IgD-negative memory B cell (primary cell): ENCODE measurements around the gene SMLR1. TPM values are rescaled to one million over a fixed set of nuclear protein-coding genes. Genes with fewer than 3 reads are reported as not detected.
A peak's percentile ranks its signal among the peaks of the same experiment; 100 is the strongest.

Experiments used
- H3K27ac Mint-ChIP-seq, 3 donors: one replicate each; pipeline ENCODE4 v1.8.0; 2020 to 2022; ENCODE audit warnings: mild to moderate bottlenecking in 3 of 3, mixed read lengths in 3 of 3, moderate library complexity in 1 of 3
- H3K27me3 Mint-ChIP-seq: one replicate; pipeline ENCODE4 v1.8.0; 2021; ENCODE audit warnings: mixed read lengths
- H3K36me3 Mint-ChIP-seq: one replicate; pipeline ENCODE4 v1.8.0; 2020; ENCODE audit warnings: mild to moderate bottlenecking, mixed read lengths
- H3K4me1 Mint-ChIP-seq, 3 donors: one replicate each; pipeline ENCODE4 v1.8.0; 2020 to 2022; ENCODE audit warnings: mixed read lengths in 3 of 3, mild to moderate bottlenecking in 1 of 3
- H3K4me3 Mint-ChIP-seq, 4 donors: one replicate each; pipeline ENCODE4 v1.8.0; 2020 to 2022; ENCODE audit warnings: mild to moderate bottlenecking in 4 of 4, mixed read lengths in 4 of 4, moderate library complexity in 3 of 4
- H3K9me3 Mint-ChIP-seq, 3 donors: one replicate each; pipeline ENCODE4 v1.8.0; 2020 to 2021; ENCODE audit warnings: mixed read lengths in 3 of 3, mild to moderate bottlenecking in 1 of 3
- polyA plus RNA-seq: library from polyadenylated mRNA; unstranded; fragments of 300-500 nt; fragmentation: Illumina TruSeq; gene quantifications from one replicate; pipeline ENCODE4 v1.2.3, GENCODE V29; 2021

Gene SMLR1
- polyA plus RNA-seq, 1 donor from 2014 or later, result not detected

DNA sequence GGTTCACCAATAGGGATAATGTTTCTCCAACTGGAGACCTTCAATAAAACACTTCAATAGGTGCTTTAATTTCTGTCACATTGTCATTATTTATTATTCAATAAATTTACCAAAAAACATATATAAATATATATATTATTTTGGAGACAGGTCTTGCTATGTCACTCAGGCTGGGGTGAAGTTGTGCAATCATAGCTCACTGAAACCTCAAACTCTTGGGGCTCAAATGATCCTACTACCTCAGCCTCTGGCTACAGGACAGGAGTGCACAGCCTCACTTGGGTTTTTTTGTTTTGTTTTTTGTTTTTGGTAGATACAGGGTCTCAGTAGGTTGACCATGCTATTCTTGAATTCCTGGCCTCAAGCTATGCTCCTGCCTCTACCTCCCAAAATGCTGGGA, 9.9 kb downstream of the SMLR1 start:
- Mint-ChIP-seq H3K9me3 (no peaks in the 10 kb centered on the region), H3K27me3 (no peaks in the 10 kb centered on the region), H3K36me3 (peaks cover 4% of the 10 kb centered on the region), H3K4me1 (no peaks in the 10 kb centered on the region), H3K27ac (no peak overlapping the region), H3K4me3 (no peak overlapping the region)

DNA sequence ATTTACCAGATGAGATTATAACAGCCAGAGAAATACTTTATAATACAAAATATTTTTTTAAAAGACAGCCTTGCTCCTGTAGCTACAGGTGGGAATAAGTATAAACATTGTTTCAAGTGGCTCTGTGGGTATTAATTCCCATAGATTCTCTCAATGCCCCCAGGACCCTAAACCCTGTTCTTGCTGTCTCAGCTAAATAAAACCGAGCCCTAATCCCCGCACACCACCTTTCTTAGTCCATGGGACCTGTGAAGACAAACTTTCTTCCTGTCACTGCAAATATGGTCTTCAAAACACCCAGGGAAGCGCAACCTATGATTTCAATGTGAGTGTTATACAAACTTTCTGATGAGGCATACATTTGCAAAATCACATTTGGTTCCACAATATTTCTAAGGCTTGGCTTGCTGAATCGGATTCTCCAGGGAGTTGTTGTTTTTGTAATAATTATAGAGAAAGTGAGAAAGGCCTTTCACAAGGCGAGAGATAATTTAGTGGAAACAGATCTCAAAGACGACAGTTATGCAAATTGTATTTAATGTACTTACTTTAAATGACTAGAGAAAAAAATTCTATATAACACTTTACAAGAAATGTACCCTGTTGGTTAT, 11.1 kb downstream of the SMLR1 start:
- Mint-ChIP-seq H3K4me1 (no peaks in the 10 kb centered on the region), H3K36me3 (peaks cover 4% of the 10 kb centered on the region), H3K27me3 (no peaks in the 10 kb centered on the region), H3K4me3 (no peak overlapping the region), H3K9me3 (no peaks in the 10 kb centered on the region), H3K27ac (no peak overlapping the region)

DNA sequence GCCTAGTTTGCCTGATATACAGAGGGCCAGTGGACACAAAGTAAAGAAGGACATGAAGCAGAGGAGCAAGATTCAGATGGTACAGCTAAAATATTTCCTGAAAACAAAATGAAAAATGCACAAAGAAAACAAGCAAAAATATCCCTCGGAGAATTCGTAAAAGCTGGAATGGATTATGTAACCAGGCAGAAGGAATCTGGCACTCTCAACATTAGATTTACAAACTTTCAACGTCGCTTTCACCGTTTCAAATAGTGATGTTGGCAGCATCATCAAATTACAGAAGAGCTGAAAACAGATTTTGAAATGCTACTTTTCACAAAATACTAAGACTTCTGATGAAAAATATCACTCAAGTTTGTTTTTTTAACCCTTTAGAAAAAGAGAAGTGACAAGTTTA, 11.7 kb downstream of the SMLR1 start:
- no peak overlapping the region for H3K27ac Mint-ChIP-seq
- peaks cover 4% of the 10 kb centered on the region for H3K36me3 Mint-ChIP-seq
- H3K27me3 Mint-ChIP-seq, result no peaks in the 10 kb centered on the region
- H3K4me3 Mint-ChIP-seq, result no peak overlapping the region
- no peaks in the 10 kb centered on the region for H3K4me1 Mint-ChIP-seq
- no peaks in the 10 kb centered on the region for H3K9me3 Mint-ChIP-seq

DNA sequence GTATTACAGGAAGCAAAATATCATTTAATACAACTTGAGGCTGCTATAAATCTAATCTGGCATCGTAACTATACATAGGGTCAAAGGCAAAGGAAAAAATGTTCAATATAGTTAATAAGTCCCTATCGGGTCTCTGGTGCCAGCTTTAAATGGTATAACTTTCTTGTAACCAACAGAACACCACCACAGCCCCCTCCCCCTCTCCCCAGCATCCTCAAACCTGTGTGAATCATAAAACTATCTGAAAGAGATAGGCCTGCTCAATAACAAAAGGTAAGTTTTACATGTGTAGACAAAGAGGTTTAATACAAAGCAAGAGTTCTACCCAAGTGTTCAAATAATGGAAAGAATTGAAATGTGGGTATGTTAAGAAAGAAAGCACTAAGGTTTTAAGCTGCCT, 12.2 kb downstream of the SMLR1 start:
- H3K27ac Mint-ChIP-seq, result no peak overlapping the region

DNA sequence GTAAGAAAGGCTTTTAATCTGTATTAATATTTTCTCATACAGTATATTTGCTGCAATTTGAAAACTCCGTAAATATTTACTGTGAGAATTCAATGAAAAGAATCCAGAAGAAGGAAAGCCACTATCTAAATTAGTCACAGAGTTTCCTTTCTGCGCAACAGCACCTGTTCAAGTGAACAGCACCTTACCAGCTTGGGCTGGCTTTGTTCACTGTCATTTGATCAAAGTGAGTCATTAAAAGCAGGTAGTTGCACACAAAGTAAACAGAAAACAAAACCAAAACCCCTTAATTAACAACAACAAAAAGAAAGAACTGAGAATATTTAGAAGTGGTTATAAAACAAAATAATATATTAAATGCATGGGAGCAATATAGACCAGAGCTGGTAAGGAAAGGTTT, 12.8 kb downstream of the SMLR1 start:
- Mint-ChIP-seq H3K27me3 (no peaks in the 10 kb centered on the region), H3K4me3 (no peak overlapping the region), H3K4me1 (no peaks in the 10 kb centered on the region), H3K36me3 (peaks cover 4% of the 10 kb centered on the region), H3K27ac (no peak overlapping the region), H3K9me3 (no peaks in the 10 kb centered on the region)

More for the DNA sequence above, 12.2 kb downstream of the SMLR1 start:
- Mint-ChIP-seq H3K27me3 (no peaks in the 10 kb centered on the region), H3K4me1 (no peaks in the 10 kb centered on the region), H3K36me3 (peaks cover 4% of the 10 kb centered on the region), H3K9me3 (no peaks in the 10 kb centered on the region), H3K4me3 (no peak overlapping the region)

DNA sequence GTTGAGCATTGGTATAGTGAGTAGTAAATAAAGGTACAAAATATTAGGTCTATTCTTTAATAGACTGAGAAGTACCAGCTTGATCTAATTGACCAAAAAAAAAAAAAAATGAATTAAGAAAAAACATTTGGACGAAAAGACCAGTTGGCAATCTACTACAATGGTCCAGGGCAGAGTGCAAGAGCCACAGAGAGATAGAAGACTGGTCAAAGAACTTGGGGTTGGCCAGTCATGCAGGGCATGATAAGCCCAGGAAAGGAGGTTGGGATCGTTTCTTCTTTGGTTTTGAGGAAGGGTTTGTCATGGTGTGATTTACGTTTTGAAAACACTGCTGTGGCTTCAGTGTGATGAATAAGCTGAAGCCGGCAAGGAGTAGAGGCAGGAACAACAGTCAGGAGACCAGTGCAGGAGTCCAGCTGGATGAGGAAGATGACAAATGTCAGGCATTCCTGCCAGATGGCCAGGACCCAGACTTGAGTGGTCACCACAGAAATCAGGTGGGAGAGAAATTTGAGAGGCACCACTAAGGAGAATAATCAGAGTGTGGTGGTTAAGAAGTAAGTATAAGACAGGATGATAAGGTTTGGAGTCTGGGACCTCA, 14.0 kb downstream of the SMLR1 start:
- no peak overlapping the region for H3K4me3 Mint-ChIP-seq
- H3K36me3 Mint-ChIP-seq, result peaks cover 4% of the 10 kb centered on the region
- H3K9me3 Mint-ChIP-seq, result no peaks in the 10 kb centered on the region
- no peaks in the 10 kb centered on the region for H3K4me1 Mint-ChIP-seq
- no peaks in the 10 kb centered on the region for H3K27me3 Mint-ChIP-seq
- H3K27ac Mint-ChIP-seq, result peak overlapping the region in 1 of 3 donors; percentile 4

DNA sequence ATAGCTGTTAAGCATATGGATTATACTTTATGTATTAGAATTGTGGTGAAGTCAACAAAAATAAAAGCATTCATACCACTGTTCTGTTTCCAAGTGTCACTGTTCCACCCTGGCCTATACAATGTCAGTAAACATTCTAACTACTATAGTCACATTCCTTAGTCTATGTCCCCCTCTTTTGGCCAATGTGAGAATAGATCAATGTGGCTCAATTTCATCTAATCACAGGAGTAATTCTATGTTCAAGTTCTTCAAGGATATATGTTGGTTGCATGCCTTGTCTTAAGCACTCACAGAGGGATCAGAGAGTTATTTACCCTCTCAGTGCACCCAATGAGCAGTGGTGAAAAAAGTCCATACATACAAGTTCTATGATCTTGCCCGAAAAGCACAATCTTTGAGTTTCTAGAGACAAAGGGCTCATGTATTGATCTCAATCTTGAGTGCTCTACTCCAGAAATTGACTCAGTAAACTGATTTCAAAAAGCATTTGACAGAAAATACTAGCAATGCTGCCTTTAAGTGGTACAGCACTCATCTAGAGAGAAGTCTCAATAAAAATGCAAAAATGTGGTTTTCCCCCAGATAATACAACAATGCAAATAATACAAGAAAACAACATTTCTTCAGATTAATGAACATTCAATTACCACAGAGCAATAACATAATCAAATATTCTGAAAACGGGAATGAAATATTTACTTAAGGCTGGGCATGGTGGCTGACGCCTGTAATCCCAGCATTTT, 16.5 kb downstream of the SMLR1 start:
- H3K27ac Mint-ChIP-seq, result no peak overlapping the region
- no peak overlapping the region for H3K4me3 Mint-ChIP-seq
- peaks cover 7% of the 10 kb centered on the region for H3K36me3 Mint-ChIP-seq
- no peaks in the 10 kb centered on the region for H3K27me3 Mint-ChIP-seq
- H3K4me1 Mint-ChIP-seq, result peaks cover 7 to 13% (median 11%) of the 10 kb centered on the region in 3 donors
- no peaks in the 10 kb centered on the region for H3K9me3 Mint-ChIP-seq

DNA sequence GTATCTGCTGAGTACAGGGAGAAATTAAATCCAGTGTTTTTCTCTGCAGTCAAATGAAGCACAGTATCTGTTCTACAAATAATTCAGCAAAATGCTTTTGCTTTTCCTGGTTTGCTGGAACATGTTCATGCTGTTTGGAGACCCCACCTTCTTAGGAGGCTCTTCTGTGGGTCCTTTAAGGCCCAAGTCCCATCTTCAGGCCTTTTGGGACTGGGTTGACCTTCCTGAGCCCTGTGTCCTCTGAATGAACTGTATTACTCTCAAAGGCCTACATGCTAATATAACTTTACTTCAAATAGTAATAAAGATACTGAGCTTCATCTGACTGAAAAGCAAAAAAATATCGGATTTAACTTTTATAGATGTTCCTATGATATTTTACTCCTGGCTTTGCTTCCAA, 19.3 kb downstream of the SMLR1 start:
- Mint-ChIP-seq H3K4me3 (no peak overlapping the region), H3K4me1 (peaks cover 7 to 19% (median 14%) of the 10 kb centered on the region in 3 donors), H3K27me3 (no peaks in the 10 kb centered on the region), H3K9me3 (no peaks in the 10 kb centered on the region), H3K27ac (no peak overlapping the region), H3K36me3 (peaks cover 8% of the 10 kb centered on the region)

DNA sequence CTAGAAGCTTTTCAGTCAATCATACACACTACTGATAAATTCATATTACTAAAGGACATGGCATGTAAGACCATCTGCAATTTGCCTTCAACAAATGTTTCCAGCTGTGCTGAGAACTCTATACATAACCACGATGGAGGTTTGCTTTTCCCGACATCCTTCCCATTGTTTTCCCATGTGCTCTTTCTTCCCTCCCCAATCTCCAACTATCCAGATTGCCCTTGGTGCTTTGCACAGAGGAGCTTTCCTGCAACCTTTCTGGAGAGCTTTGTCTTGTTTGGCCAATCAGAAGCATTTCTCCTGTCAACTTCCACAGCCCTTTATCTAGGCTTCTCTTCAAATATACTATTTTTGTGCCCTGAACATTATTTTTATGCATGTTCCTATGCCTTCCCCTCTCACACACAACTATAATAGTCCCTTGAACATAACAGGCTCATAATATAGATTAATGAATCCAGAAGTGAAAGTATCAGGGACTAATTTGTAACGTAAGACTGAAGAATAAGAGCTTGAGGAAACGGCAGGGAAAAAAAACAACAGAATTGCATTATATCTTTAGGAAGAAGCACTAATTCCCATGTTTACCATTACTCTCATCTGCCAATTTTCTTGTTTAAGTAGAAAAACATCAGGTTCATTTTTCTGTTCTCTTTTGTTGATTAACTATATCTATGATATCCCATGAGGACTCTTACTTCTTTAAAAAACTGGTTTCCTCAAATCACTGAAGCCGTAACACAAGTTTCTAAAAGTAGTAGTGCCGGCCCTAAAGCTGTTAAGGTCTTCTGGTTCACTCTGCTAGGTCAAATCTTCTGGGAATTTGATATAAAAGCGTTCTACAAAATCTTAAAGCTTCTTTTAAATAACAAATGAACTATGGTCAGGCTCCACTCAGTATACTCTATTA, 20.1 kb downstream of the SMLR1 start:
- H3K36me3 Mint-ChIP-seq, result peaks cover 11% of the 10 kb centered on the region
- peaks cover 7 to 19% (median 14%) of the 10 kb centered on the region in 3 donors for H3K4me1 Mint-ChIP-seq
- no peaks in the 10 kb centered on the region for H3K9me3 Mint-ChIP-seq
- peak overlapping the region; percentile 1 to 76 (median 76) for H3K27ac Mint-ChIP-seq
- H3K4me3 Mint-ChIP-seq, result peak overlapping the region in 2 of 4 donors; percentile 46 to 59
- H3K27me3 Mint-ChIP-seq, result no peaks in the 10 kb centered on the region

DNA sequence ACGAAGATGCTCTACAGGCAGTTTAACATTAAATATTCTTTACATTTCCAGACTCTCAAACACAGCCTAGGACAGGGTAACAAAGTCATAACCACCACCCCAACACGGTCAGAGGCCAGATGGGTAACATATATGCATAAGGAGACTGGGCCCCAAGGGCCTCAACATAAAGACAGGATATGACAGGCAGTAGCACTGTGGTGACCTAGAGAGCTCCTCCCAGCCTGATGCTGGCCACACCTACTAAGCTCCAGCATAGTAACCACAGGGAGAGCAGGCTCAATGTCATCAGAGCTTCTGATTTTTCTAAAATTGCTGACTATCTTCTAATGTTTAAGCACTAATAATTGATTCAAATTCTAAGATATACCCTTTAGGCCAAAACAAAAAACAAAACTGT, 21.7 kb downstream of the SMLR1 start:
- H3K4me1 Mint-ChIP-seq, result peaks cover 7 to 19% (median 14%) of the 10 kb centered on the region in 3 donors
- H3K9me3 Mint-ChIP-seq, result no peaks in the 10 kb centered on the region
- H3K4me3 Mint-ChIP-seq, result peak overlapping the region in 1 of 4 donors; percentile 64
- no peak overlapping the region for H3K27ac Mint-ChIP-seq
- no peaks in the 10 kb centered on the region for H3K27me3 Mint-ChIP-seq
- peaks cover 11% of the 10 kb centered on the region for H3K36me3 Mint-ChIP-seq

DNA sequence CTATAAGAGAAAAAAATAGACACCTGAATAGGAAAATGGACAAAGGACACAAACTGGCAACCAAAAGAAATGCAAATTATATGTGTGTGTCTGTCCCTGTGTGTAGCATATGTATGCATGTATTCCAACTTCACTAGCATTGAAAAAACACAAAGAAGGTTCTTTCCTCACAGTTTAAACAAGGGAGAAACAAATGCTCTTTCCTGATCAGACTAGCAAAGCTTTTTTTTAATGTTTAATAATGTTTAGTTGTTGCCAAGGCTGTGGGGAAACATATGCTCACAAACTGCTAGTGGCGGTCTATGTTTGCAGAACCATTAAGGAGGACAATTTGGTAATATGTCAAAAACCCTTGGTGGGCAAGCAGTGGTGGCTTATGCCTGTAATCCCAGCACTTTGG, 22.4 kb downstream of the SMLR1 start:
- Mint-ChIP-seq H3K27ac (no peak overlapping the region), H3K36me3 (peaks cover 11% of the 10 kb centered on the region), H3K4me1 (peaks cover 7 to 19% (median 14%) of the 10 kb centered on the region in 3 donors), H3K4me3 (no peak overlapping the region), H3K9me3 (no peaks in the 10 kb centered on the region), H3K27me3 (no peaks in the 10 kb centered on the region)

DNA sequence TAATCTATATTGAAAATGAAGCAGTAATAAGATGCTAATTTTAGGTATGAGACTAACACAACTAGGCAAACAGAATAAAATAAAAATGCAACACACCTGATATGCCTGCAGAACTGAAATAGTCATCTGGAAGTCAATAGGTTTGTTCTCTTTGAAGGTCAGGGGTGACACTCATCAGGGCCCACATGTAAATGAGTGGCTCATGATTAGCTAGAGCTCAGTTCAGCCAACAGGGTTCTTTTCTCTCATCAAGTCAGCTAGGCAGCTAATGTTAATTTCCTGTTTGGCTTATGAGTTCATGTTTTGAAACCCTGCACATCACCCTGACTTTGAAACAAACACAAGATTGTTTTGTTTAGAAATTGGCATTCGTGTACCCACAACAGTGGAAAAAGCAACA, 23.8 kb downstream of the SMLR1 start:
- H3K27me3 Mint-ChIP-seq, result no peaks in the 10 kb centered on the region
- H3K36me3 Mint-ChIP-seq, result peaks cover 11% of the 10 kb centered on the region

DNA sequence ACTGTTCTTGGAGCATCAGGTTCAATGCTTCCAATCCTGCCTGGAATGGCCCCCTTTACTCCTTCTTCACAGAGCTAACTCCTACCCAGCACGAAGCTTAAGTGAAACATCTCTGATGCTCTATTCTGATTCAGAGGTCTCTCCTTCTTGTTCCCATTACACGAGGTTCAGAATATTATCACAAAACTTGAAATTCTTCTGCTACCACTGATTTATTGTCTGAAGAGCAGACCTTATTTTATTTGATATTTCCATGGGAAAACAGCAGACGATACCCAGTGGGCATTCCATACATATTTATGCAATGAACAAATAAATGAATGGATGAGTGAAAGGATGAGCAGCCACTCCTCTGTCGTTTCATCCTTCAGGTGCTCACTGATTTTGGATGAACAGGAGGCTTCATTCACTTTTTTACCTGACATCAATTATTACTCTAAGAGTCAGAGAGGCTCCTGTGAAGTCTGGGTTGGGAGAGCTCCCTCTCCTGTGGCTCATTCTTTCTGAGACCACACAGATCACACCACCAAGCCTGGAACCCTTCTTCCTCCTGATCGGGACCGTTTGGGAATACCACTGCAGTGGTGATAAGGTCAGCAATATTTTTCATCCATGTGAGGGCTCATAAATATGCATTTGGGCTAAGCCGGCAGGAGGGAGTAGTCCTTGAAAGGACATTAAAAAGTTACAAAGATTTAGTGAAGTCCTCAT, 25.8 kb downstream of the SMLR1 start:
- no peaks in the 10 kb centered on the region for H3K27me3 Mint-ChIP-seq
- H3K9me3 Mint-ChIP-seq, result no peaks in the 10 kb centered on the region
- H3K36me3 Mint-ChIP-seq, result peaks cover 9% of the 10 kb centered on the region
- H3K4me3 Mint-ChIP-seq, result no peak overlapping the region
- no peak overlapping the region for H3K27ac Mint-ChIP-seq
- H3K4me1 Mint-ChIP-seq, result peaks cover 0 to 10% (median 8%) of the 10 kb centered on the region in 3 donors

More for the DNA sequence above, 23.8 kb downstream of the SMLR1 start:
- Mint-ChIP-seq H3K27ac (no peak overlapping the region), H3K4me1 (peaks cover 7 to 19% (median 14%) of the 10 kb centered on the region in 3 donors), H3K9me3 (no peaks in the 10 kb centered on the region), H3K4me3 (no peak overlapping the region)

DNA sequence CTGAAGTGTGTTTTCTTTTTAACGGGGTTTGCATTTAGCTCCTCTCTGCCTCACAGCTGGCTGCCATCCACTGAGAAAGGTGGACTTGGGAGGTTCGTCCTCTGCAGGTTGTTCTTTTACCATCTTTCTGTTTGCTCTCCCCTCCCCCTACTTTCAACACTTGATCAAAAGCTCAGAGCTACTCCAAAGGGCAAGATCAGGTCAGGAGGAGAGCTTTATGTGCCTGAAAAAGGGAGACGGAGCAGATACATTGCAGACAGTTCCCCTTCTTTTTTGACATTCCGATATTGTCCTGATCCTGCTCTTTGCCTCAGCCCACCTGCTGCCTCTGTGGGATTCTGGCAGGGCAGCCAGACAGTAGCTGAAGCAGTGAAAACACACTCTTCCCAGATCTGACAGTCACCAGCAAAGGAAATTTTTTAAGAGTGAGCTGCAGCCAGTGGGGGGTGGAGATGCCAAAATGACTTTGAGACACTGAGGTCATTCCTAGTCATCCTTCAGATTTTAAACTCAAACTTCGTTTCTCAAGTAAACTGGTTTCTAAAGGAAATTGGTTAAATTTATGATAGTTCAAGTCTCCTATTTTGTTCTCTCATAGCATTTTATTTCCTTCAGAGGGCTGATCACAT, 26.5 kb downstream of the SMLR1 start:
- Mint-ChIP-seq H3K36me3 (peaks cover 9% of the 10 kb centered on the region), H3K4me1 (peaks cover 0 to 7% (median 3%) of the 10 kb centered on the region in 3 donors), H3K9me3 (no peaks in the 10 kb centered on the region), H3K27ac (peak overlapping the region in 1 of 3 donors; percentile 57), H3K27me3 (no peaks in the 10 kb centered on the region), H3K4me3 (no peak overlapping the region)
